GM18507 (cell line): ENCODE data around the gene CTNNBIP1.
"Not testable (repeated sequence)": the region's sequence is repeated elsewhere in the genome, so short reads cannot be mapped to it uniquely, and the experiment has no call there.

Experiments used
- DNase-seq: peaks from one replicate; pipeline ENCODE4 v3.0.0; 2011; ENCODE audit warnings: low read depth; ENCODE audit not compliant: insufficient read length; ENCODE audit errors: extremely low spot score
- FAIRE-seq: peaks from 2 replicates; lab custom pipeline; 2011; peaks lifted over from hg19 to GRCh38; lab: Jason Lieb, UNC

The CTNNBIP1 gene

GRCh38 chr1:9822490-9822889 lies 87.6 kb downstream of the CTNNBIP1 start:
- DNase-seq (no peak), FAIRE-seq (peak; percentile 9)

GRCh38 chr1:9821710-9822109 lies 88.4 kb downstream of the CTNNBIP1 start:
- DNase-seq (no peak), FAIRE-seq (no peak)

GRCh38 chr1:9820521-9820920 lies 89.5 kb downstream of the CTNNBIP1 start:
- no peak for FAIRE-seq
- no peak for DNase-seq

GRCh38 chr1:9817734-9818133 lies 92.3 kb downstream of the CTNNBIP1 start:
- FAIRE-seq = no peak
- DNase-seq = no peak

GRCh38 chr1:9816199-9816598 lies 93.9 kb downstream of the CTNNBIP1 start:
- FAIRE-seq = no peak
- no peak for DNase-seq

GRCh38 chr1:9815150-9815549 lies 94.9 kb downstream of the CTNNBIP1 start:
- no peak for FAIRE-seq
- no peak for DNase-seq

- DNase-seq (no peak), FAIRE-seq (no peak)
Observed at GRCh38 chr1:9814619-9815018, 95.5 kb downstream of the CTNNBIP1 start.

- DNase-seq (no peak), FAIRE-seq (no peak)
Observed at GRCh38 chr1:9811239-9811966, 98.7 kb downstream of the CTNNBIP1 start.

GRCh38 chr1:9809100-9809510 lies 101.0 kb downstream of the CTNNBIP1 start:
- FAIRE-seq (no peak), DNase-seq (no peak)

GRCh38 chr1:9808459-9808858 lies 101.6 kb downstream of the CTNNBIP1 start:
- DNase-seq (no peak), FAIRE-seq (no peak)

- DNase-seq = no peak
- no peak for FAIRE-seq
Observed at GRCh38 chr1:9807541-9807940, 102.5 kb downstream of the CTNNBIP1 start.

GRCh38 chr1:9805972-9806371 lies 104.1 kb downstream of the CTNNBIP1 start:
- FAIRE-seq, DNase-seq: not testable (repeated sequence)

GRCh38 chr1:9805006-9805508 lies 105.0 kb downstream of the CTNNBIP1 start:
- DNase-seq (no peak), FAIRE-seq (no peak)

- not testable (repeated sequence) for DNase-seq, FAIRE-seq
Observed at GRCh38 chr1:9803003-9803918, 106.8 kb downstream of the CTNNBIP1 start.

- DNase-seq (no peak), FAIRE-seq (no peak)
Observed at GRCh38 chr1:9801909-9802308, 108.2 kb downstream of the CTNNBIP1 start.
